ENCODE data around the gene CMIP.

The CMIP gene

GRCh38 chr16:81711657-81712319 lies 267.2 kb downstream of the CMIP start:
- TF ChIP-seq, protein P1, sequence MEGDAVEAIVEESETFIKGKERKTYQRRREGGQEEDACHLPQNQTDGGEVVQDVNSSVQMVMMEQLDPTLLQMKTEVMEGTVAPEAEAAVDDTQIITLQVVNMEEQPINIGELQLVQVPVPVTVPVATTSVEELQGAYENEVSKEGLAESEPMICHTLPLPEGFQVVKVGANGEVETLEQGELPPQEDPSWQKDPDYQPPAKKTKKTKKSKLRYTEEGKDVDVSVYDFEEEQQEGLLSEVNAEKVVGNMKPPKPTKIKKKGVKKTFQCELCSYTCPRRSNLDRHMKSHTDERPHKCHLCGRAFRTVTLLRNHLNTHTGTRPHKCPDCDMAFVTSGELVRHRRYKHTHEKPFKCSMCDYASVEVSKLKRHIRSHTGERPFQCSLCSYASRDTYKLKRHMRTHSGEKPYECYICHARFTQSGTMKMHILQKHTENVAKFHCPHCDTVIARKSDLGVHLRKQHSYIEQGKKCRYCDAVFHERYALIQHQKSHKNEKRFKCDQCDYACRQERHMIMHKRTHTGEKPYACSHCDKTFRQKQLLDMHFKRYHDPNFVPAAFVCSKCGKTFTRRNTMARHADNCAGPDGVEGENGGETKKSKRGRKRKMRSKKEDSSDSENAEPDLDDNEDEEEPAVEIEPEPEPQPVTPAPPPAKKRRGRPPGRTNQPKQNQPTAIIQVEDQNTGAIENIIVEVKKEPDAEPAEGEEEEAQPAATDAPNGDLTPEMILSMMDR (IDR thresholded peaks at IDR 0.05; ENCODE audit: insufficient read depth, low read length, poor library complexity, severe bottlenecking) = no peak
- Histone ChIP-seq H3K27me3 (replicated peaks; ENCODE audit: control insufficient read depth, insufficient read depth, low read length) (no peaks in the 10 kb centered on the region), H3K4me3 (replicated peaks; ENCODE audit: low read depth, low read length) (no peak overlapping the region), H3K36me3 (ENCODE audit: control insufficient read depth, insufficient read depth, low read length) (peaks cover 12% of the 10 kb centered on the region)
- DNase-seq (ENCODE audit: extremely low read depth, insufficient read length) = no peak

DNA sequence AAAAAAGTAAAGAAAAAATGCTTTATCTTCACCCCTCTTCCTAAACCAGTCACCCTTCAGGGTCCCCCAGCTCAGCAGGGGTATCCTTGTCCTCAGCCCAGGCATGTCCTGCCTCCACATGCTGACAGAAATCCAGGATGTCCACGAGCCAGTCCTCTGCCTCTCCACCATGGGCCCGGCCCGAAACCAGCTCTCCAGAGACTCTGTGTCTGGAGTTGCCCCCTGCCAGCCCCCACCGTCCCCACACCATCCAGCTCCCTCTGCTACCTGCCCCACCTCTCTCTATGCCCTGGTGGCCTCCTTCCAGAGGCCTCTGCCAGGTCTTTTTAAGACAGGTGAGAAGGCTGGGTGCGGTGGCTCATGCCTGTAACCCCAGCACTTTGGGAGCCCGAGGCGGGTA lies 268.1 kb downstream of the CMIP start:
- Histone ChIP-seq H3K27me3 (replicated peaks; ENCODE audit: control insufficient read depth, insufficient read depth, low read length) (no peaks in the 10 kb centered on the region), H3K36me3 (ENCODE audit: control insufficient read depth, insufficient read depth, low read length) (peaks cover 5% of the 10 kb centered on the region), H3K4me3 (replicated peaks; ENCODE audit: low read depth, low read length) (no peak overlapping the region)
- no peak for DNase-seq (ENCODE audit: extremely low read depth, insufficient read length)
- TF ChIP-seq, protein P1 (IDR thresholded peaks at IDR 0.05; ENCODE audit: insufficient read depth, low read length, poor library complexity, severe bottlenecking) = no peak

DNA sequence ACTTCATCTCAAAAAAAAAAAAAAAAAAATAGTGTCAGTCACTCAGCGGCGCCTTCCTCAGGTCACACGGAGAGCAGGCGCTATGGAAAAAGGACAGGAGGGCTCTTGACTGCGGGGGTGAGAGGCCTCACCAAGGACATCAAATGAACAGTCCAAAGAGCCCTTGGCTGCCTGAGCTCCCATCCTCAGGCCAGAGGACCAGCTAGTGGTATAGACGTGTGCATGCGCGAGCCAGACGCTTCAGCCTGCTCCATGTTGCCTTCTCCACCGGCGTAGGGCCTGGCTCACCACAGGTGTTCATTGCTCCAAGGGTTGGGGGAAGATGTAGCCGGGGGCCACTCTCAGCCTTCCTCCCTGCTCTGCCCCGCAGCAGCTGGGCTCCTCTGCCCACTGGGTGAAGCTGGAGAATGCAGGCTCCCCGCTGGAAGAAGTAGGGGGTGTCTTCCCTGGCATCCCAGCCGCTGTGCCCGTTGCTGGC lies 268.7 kb downstream of the CMIP start:
- Histone ChIP-seq H3K4me3 (replicated peaks; ENCODE audit: low read depth, low read length) (no peak overlapping the region), H3K36me3 (ENCODE audit: control insufficient read depth, insufficient read depth, low read length) (no peaks in the 10 kb centered on the region; the same call in 1 of the 2 replicates), H3K27me3 (replicated peaks; ENCODE audit: control insufficient read depth, insufficient read depth, low read length) (no peaks in the 10 kb centered on the region)
- DNase-seq (ENCODE audit: extremely low read depth, insufficient read length) = no peak
- TF ChIP-seq, protein P1 (IDR thresholded peaks at IDR 0.05; ENCODE audit: insufficient read depth, low read length, poor library complexity, severe bottlenecking) = no peak

DNA sequence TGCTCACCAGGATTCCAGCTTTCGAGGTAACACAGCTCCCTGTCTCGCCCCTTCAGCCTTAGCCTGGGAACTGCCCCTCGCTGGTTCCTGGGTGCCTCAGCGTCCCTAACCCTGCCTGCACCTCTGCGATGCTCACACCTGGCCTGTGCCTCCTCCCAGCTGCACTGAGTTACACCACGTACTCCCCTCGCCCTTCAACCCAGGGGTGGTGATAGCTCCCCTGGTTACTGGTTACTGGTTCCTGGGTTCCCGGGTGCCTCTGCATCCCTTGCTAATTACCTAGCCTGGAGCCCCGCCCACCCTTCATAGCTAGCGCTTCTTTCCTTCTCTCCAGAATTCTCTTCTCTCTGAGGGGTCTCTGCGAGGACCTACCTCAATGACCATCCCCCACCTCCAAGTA lies 269.2 kb downstream of the CMIP start:
- TF ChIP-seq, protein P1 (IDR thresholded peaks at IDR 0.05; ENCODE audit: insufficient read depth, low read length, poor library complexity, severe bottlenecking) = no peak
- no peaks in the 10 kb centered on the region; the same call in 1 of the 2 replicates for H3K36me3 ChIP-seq (ENCODE audit: control insufficient read depth, insufficient read depth, low read length)
- H3K4me3 ChIP-seq (replicated peaks; ENCODE audit: low read depth, low read length) = no peak overlapping the region
- H3K27me3 ChIP-seq (replicated peaks; ENCODE audit: control insufficient read depth, insufficient read depth, low read length) = no peaks in the 10 kb centered on the region
- DNase-seq (ENCODE audit: extremely low read depth, insufficient read length) = no peak

DNA sequence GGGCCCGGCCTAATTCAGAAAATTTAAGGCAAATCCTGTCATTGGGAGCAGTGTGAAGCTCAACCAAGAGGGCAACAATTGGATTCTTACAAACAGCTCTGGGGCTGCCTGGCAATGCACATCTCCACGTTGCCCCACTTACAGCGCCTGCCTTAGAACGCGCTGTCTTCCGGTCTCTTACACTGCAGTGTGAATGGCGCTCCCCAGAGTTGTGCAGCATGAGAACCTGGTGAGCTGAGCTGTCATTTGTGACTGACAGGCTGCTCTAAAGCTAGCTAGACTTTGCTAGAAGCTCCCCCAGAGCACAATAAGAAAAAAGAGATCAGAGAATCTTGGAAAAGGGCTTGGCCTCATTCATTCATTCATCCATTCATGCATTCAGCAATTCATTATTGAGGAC lies 270.0 kb downstream of the CMIP start:
- Histone ChIP-seq H3K27me3 (replicated peaks; ENCODE audit: control insufficient read depth, insufficient read depth, low read length) (no peaks in the 10 kb centered on the region), H3K36me3 (ENCODE audit: control insufficient read depth, insufficient read depth, low read length) (no peaks in the 10 kb centered on the region), H3K4me3 (replicated peaks; ENCODE audit: low read depth, low read length) (no peak overlapping the region)
- TF ChIP-seq, protein P1 (IDR thresholded peaks at IDR 0.05; ENCODE audit: insufficient read depth, low read length, poor library complexity, severe bottlenecking) = no peak
- DNase-seq (ENCODE audit: extremely low read depth, insufficient read length) = no peak

Data from GM06990 (cell line).